Spleen (tissue), 11 donors: ENCODE measurements around the gene LCP2. TPM values are rescaled to one million over a fixed set of nuclear protein-coding genes. Genes with fewer than 3 reads are reported as not detected.

Experiments
- DNase-seq: peaks from one replicate; pipeline ENCODE4 v3.0.0-alpha.2; 2020
- H3K27ac ChIP-seq, 8 donors: fragments of 200-600 bp; sonication (generic) in 7 of 8; 1 replicate in 4 of 8; 2 replicates in 4 of 8; pipeline versions ENCODE4 v1.5.0 to v1.8.0; 2016 to 2021; ENCODE audit warnings: inconsistent platforms in 4 of 8, mild to moderate bottlenecking in 4 of 8, moderate library complexity in 1 of 8
- H3K27me3 ChIP-seq, 7 donors: fragments of 200-600 bp; sonication (generic) in 6 of 7; replicated peaks in 1 of 7; 1 replicate in 4 of 7; 2 replicates in 3 of 7; pipeline versions ENCODE4 v1.5.0 to v1.8.0; 2016 to 2021; ENCODE audit warnings: inconsistent platforms in 3 of 7, mild to moderate bottlenecking in 1 of 7
- H3K36me3 ChIP-seq, 6 donors: fragments of 200-600 bp; sonication (generic) in 5 of 6; 1 replicate in 4 of 6; 2 replicates in 2 of 6; pipeline versions ENCODE4 v1.5.0 to v1.8.0; 2016 to 2021; ENCODE audit warnings: inconsistent platforms in 2 of 6
- H3K4me1 ChIP-seq, 6 donors: fragments of 200-600 bp; sonication (generic) in 5 of 6; 1 replicate in 3 of 6; 2 replicates in 3 of 6; pipeline versions ENCODE4 v1.5.0 to v1.8.0; 2016 to 2021; ENCODE audit warnings: inconsistent platforms in 3 of 6
- H3K4me3 ChIP-seq, 8 donors: fragments of 200-600 bp; sonication (generic) in 7 of 8; 1 replicate in 4 of 8; 2 replicates in 4 of 8; pipeline versions ENCODE4 v1.5.0 to v1.8.0; 2016 to 2021; ENCODE audit warnings: inconsistent platforms in 4 of 8, mild to moderate bottlenecking in 4 of 8, moderate library complexity in 2 of 8
- H3K9me3 ChIP-seq, 8 donors: fragments of 200-600 bp; sonication (generic) in 7 of 8; 1 replicate in 4 of 8; 2 replicates in 4 of 8; pipeline versions ENCODE4 v1.5.0 to v1.8.0; 2016 to 2021; ENCODE audit warnings: inconsistent platforms in 4 of 8
- CTCF ChIP-seq, 11 experiments: fragments of 200-600 bp in 7 of 11; fragments of 450-650 bp in 4 of 11; sonication (generic) in 4 of 11; IDR thresholded peaks in 8 of 11; conservative IDR thresholded peaks in 3 of 11; 1 replicate in 7 of 11; 2 replicates in 4 of 11; pipeline versions ENCODE4 v1.4.0 to v1.8.0; 2016 to 2021; ENCODE audit warnings: antibody characterized with exemption in 11 of 11, inconsistent platforms in 4 of 11, mild to moderate bottlenecking in 1 of 11
- POLR2A ChIP-seq, 3 donors: fragments of 450-650 bp; IDR thresholded peaks; one replicate each; pipeline ENCODE4 v1.5.1; 2017; ENCODE audit warnings: antibody characterized with exemption in 3 of 3, mild to moderate bottlenecking in 1 of 3
- POLR2AphosphoS5 ChIP-seq, 3 donors: sonication (generic); formaldehyde crosslinking; IDR thresholded peaks; one replicate each; pipeline ENCODE4 v1.5.1; 2017; ENCODE audit warnings: antibody characterized with exemption in 3 of 3
- WGBS, 5 donors: extraction: QIAGEN DNeasy Blood & Tissue Kit in 3 of 5; methylation state at CpG; one replicate each; pipeline versions ENCODE4 v1.1.5 to v1.1.7; 2013 to 2018; 5-methylcytosine and 5-hydroxymethylcytosine counted together
- intact Hi-C: fragments of 100-400 bp; cut with DNase I; formaldehyde crosslinking; loops from one replicate; pipeline ENCODE4 v1.15.0; 2023; ENCODE audit warnings: low total_unique reads
- polyA plus RNA-seq, 3 donors: library from polyadenylated mRNA; stranded (reverse); fragments of 200-250 nt; gene quantifications; one replicate each; pipeline ENCODE4 v1.2.1, GENCODE V29; 2013
- total RNA-seq, 7 donors: library from RNA; depleted of rRNA in 3 of 7; stranded (reverse); fragments of >200 nt in 3 of 7; fragmentation: NEBNext Ultra II Directional in 4 of 7; extraction: Animal tissue kit (Norgen Biotek cat#: 25700) in 4 of 7; gene quantifications; one replicate each; pipeline versions ENCODE4 v1.1.0 to v1.2.1, GENCODE V29; 2016 to 2021
- donor health status: healthy with polysubstance abuse.
- donor health status: DM: no; HTN: no; CAD: no; lungs with moderate emphysema.
- donor health status: DM: no; HTN: no; CAD: no.
- donor health status: Bipolar disorder and iron deficiency.
- donor health status: healthy.
- donor health status: DM: no; HTN: no; CAD: no.
- donor health status: DM: yes; HTN: yes; CAD: no.

The LCP2 gene
- total and polyA plus RNA-seq, 10 donors: 28.3 to 272 (median 214) TPM

- Histone ChIP-seq H3K9me3 (no peaks in the 10 kb centered on the region), H3K36me3 (peaks cover 0 to 6% (median 0%) of the 10 kb centered on the region in 6 donors), H3K27me3 (no peaks in the 10 kb centered on the region), H3K4me1 (no peaks in the 10 kb centered on the region), H3K27ac (no peak overlapping the region), H3K4me3 (no peak overlapping the region)
- no peak for DNase-seq
- 96 to 98% (median 97%) methylated on average over 17 to 18 of the region's 18 CpGs for WGBS, 5 donors
- intact Hi-C loops: no loop called here
- TF ChIP-seq CTCF (IDR thresholded peaks at IDR 0.05 in 8 of 11, conservative IDR thresholded peaks at IDR 0.05 in 3 of 11) (no peak), POLR2A (IDR thresholded peaks at IDR 0.05) (no peak), POLR2AphosphoS5 (IDR thresholded peaks at IDR 0.05) (no peak)
Observed at GRCh38 chr5:170233358-170233892, 64.2 kb downstream of the LCP2 start.

GRCh38 chr5:170232786-170233185, 64.8 kb downstream of the LCP2 start, which contains the start of gene C5orf58:
Gene C5orf58 (plus strand): TSS chr5:170232985. CDS start chr5:170234977, 1,992 bp downstream.
- H3K9me3 ChIP-seq: no peaks in the 10 kb centered on the region
- no peaks in the 10 kb centered on the region for H3K27me3 ChIP-seq
- DNase-seq: no peak
- H3K36me3 ChIP-seq: peaks cover 0 to 6% (median 0%) of the 10 kb centered on the region in 6 donors
- H3K4me1 ChIP-seq: no peaks in the 10 kb centered on the region
- WGBS, 5 donors: 93 to 98% (median 96%) methylated on average over 13 to 27 of the region's 27 CpGs
- H3K4me3 ChIP-seq: no peak within 1 kb of the TSS
- no peak for TF ChIP-seq CTCF (IDR thresholded peaks at IDR 0.05 in 8 of 11, conservative IDR thresholded peaks at IDR 0.05 in 3 of 11)
- TF ChIP-seq POLR2AphosphoS5 (IDR thresholded peaks at IDR 0.05): peak in 1 of 3 donors; percentile 43
- no peak for TF ChIP-seq POLR2A (IDR thresholded peaks at IDR 0.05)
- no peak within 1 kb of the TSS for H3K27ac ChIP-seq
- intact Hi-C loops: no loop called here

- Histone ChIP-seq H3K4me3 (no peak overlapping the region), H3K9me3 (no peaks in the 10 kb centered on the region), H3K4me1 (peaks cover 0 to 27% (median 6%) of the 10 kb centered on the region in 6 donors), H3K27me3 (no peaks in the 10 kb centered on the region), H3K36me3 (peaks cover 0 to 6% (median 0%) of the 10 kb centered on the region in 6 donors), H3K27ac (no peak overlapping the region)
- intact Hi-C loops: no loop called here
- DNase-seq: no peak
- no peak for TF ChIP-seq POLR2AphosphoS5 (IDR thresholded peaks at IDR 0.05)
- no peak for TF ChIP-seq POLR2A (IDR thresholded peaks at IDR 0.05)
- TF ChIP-seq CTCF (IDR thresholded peaks at IDR 0.05 in 8 of 11, conservative IDR thresholded peaks at IDR 0.05 in 3 of 11): no peak
- 86 to 91% (median 91%) methylated on average over 6 of the region's 6 CpGs for WGBS, 5 donors
Observed at GRCh38 chr5:170228762-170229435, 68.7 kb downstream of the LCP2 start.

- H3K36me3 ChIP-seq: no peaks in the 10 kb centered on the region
- no peak overlapping the region for H3K4me3 ChIP-seq
- H3K27me3 ChIP-seq: no peaks in the 10 kb centered on the region
- DNase-seq: no peak
- peaks cover 0 to 33% (median 6%) of the 10 kb centered on the region in 6 donors for H3K4me1 ChIP-seq
- TF ChIP-seq POLR2AphosphoS5 (IDR thresholded peaks at IDR 0.05) (no peak), CTCF (IDR thresholded peaks at IDR 0.05 in 8 of 11, conservative IDR thresholded peaks at IDR 0.05 in 3 of 11) (no peak), POLR2A (IDR thresholded peaks at IDR 0.05) (no peak)
- WGBS, 5 donors: 68 to 85% (median 73%) methylated on average over 2 of the region's 2 CpGs
- no peaks in the 10 kb centered on the region for H3K9me3 ChIP-seq
- H3K27ac ChIP-seq: peak overlapping the region in 1 of 8 donors; percentile 41
- intact Hi-C loops: no loop called here
Observed at GRCh38 chr5:170226661-170227060, 70.9 kb downstream of the LCP2 start.
